ENCODE measurements around the gene PHF10.
A peak's percentile ranks its signal among the peaks of the same experiment; 100 is the strongest.
"Not testable (repeated sequence)": the region's sequence is repeated elsewhere in the genome, so short reads cannot be mapped to it uniquely, and the experiment has no call there.

PHF10 gene

DNA sequence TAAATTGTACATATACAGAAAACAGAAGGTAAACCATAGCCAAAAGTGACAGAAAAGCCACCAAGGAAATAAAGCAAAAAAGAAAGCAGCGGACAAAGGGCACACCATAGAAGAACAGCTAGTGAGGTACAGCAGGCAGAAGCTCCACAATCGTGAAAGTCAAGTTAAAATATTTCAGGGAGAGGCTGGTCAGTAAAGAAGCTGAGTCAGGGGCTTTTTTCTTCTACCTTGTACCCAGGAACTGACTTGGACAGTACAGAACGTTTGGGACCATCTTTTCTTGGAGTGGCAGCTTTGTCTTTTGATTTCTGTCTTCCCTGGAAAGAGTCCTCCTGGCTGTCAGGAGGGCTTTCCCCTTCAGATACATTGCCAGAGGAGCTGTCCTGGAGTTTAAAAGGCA lies 14.3 kb downstream of the PHF10 start:
- no peak overlapping the region for H3K4me3 Mint-ChIP-seq
- H3K27ac Mint-ChIP-seq = no peak overlapping the region
- DNase-seq (ENCODE audit: low spot score) = no peak
- H3K4me1 Mint-ChIP-seq (ENCODE audit: low read depth) = peaks cover 17% of the 10 kb centered on the region
- H3K36me3 Mint-ChIP-seq (ENCODE audit: low read depth) = peaks cover 40% of the 10 kb centered on the region
- no peaks in the 10 kb centered on the region for H3K27me3 Mint-ChIP-seq (ENCODE audit: low read depth)
- H3K9me3 Mint-ChIP-seq = no peaks in the 10 kb centered on the region

- Mint-ChIP-seq H3K4me3 (no peak overlapping the region), H3K27ac (no peak overlapping the region), H3K36me3 (ENCODE audit: low read depth) (peaks cover 41% of the 10 kb centered on the region), H3K4me1 (ENCODE audit: low read depth) (peaks cover 21% of the 10 kb centered on the region), H3K9me3 (no peaks in the 10 kb centered on the region), H3K27me3 (ENCODE audit: low read depth) (no peaks in the 10 kb centered on the region)
- no peak for DNase-seq (ENCODE audit: low spot score)
These were observed 15.0 kb downstream of the PHF10 start for GRCh38 chr6:169709293-169709692.

DNA sequence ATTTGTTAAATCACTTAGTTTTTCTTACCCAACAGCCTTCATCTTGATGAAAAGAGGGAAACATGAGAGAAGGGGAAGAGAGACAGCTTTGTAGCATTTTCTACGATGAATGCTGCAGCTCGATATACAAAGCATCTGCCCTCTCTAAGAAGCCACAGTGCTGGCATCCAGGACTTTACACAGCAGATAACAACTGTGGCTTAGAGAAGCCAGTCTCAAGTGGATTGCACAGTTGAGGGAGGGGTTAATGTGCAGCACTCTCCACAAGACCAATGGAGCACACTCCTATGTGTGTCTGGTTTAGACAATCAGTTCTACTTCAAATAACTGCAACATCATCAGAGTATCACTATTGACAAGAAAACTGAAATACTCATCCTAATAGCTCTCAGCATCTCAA lies 16.5 kb downstream of the PHF10 start:
- no peak for DNase-seq (ENCODE audit: low spot score)
- Mint-ChIP-seq H3K9me3 (no peaks in the 10 kb centered on the region), H3K36me3 (ENCODE audit: low read depth) (peaks cover 46% of the 10 kb centered on the region), H3K4me3 (no peak overlapping the region), H3K4me1 (ENCODE audit: low read depth) (peaks cover 32% of the 10 kb centered on the region), H3K27me3 (ENCODE audit: low read depth) (no peaks in the 10 kb centered on the region), H3K27ac (peak overlapping the region; percentile 31)

GRCh38 chr6:169702840-169703246 lies 21.5 kb downstream of the PHF10 start:
- Mint-ChIP-seq H3K36me3 (ENCODE audit: low read depth) (peaks cover 27% of the 10 kb centered on the region), H3K9me3 (no peaks in the 10 kb centered on the region), H3K27ac (peak overlapping the region; percentile 88), H3K4me1 (ENCODE audit: low read depth) (peaks cover 37% of the 10 kb centered on the region), H3K27me3 (ENCODE audit: low read depth) (no peaks in the 10 kb centered on the region), H3K4me3 (peak overlapping the region; percentile 89)
- no peak for DNase-seq (ENCODE audit: low spot score)

DNA sequence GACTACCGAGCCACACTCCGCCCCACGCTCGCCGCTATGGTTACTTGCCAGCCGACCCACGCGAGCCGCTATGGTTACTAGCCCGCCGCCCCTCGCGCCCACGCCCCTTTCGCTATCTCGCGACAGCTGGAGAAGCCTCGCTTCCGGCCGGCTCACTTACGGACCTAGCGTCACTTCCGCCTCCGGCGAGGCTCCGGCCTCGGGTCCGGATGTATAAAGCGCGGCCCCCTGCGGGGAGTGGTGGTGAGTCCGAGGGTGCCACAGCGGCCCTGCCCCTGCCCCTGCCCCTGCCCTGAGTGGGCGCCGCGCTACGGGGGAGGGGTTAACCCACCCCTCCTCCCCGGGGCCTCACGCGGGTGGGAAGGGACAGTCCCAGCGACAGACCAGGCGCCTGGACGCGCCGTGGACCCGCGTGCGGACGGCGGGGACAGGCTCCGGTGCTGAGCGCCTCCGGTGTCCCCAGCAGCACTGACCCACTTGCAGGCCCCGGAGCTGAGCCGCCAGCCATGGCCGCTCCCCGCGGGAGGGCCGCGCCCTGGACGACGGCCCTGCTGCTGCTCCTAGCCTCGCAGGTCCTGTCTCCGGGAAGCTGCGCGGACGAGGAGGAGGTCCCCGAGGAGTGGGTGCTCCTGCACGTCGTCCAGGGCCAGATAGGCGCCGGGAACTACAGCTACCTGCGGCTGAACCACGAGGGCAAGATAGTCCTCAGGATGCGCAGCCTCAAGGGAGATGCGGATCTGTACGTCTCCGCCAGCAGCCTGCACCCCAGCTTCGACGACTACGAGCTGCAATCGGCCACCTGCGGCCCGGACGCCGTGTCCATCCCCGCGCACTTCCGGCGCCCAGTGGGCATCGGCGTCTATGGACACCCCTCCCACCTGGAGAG lies 22.1 kb downstream of the PHF10 start, which contains the start of the genes C6orf120 and WDR27:
Gene C6orf120 (plus strand): TSS at position 173 of the 886 bp plus-strand sequence. CDS start 334 bp downstream, at position 507.
Gene WDR27 (minus strand): TSS at position 76 of the 886 bp plus-strand sequence. CDS start 13,024 bp downstream, outside the sequence.
- Mint-ChIP-seq H3K36me3 (ENCODE audit: low read depth) (peaks cover 27% of the 10 kb centered on the region), H3K4me1 (ENCODE audit: low read depth) (peaks cover 37% of the 10 kb centered on the region), H3K27ac (peak within 1 kb of the TSS; percentile 88)

GRCh38 chr6:169701311-169701953 lies 22.9 kb downstream of the PHF10 start:
- Mint-ChIP-seq H3K4me1 (ENCODE audit: low read depth) (peaks cover 34% of the 10 kb centered on the region), H3K36me3 (ENCODE audit: low read depth) (peaks cover 27% of the 10 kb centered on the region), H3K4me3 (peak overlapping the region; percentile 91), H3K27me3 (ENCODE audit: low read depth) (no peaks in the 10 kb centered on the region), H3K9me3 (no peaks in the 10 kb centered on the region), H3K27ac (peak overlapping the region; percentile 80)
- DNase-seq (ENCODE audit: low spot score) = no peak

More for the DNA sequence above, 22.1 kb downstream of the PHF10 start, which contains the start of the genes C6orf120 and WDR27:
- Mint-ChIP-seq H3K27me3 (ENCODE audit: low read depth) (no peaks in the 10 kb centered on the region), H3K4me3 (peak within 1 kb of the TSS; percentile 91), H3K9me3 (no peaks in the 10 kb centered on the region)
- DNase-seq (ENCODE audit: low spot score) = peak; percentile 98

DNA sequence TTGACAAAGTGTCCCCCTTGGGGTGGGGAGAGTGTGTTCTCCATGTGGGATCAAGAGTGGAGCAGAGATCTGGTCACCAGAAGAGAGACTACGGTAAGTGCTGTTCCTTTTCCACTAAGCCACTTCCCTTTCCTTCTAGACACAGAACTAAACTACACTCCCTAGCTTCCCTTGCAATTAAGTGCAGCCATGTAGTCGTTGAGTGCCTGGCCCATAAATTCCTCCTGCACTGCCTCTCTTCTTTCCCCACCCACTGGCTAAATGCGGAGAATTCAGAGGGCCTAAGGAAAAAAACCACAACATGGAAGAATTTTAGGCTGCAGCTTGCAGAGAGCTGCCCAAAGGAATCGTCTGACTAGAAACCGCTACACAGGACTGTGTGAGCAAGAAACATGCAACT lies 24.0 kb downstream of the PHF10 start:
- Mint-ChIP-seq H3K27ac (no peak overlapping the region), H3K4me1 (ENCODE audit: low read depth) (peaks cover 27% of the 10 kb centered on the region), H3K4me3 (peak overlapping the region; percentile 91), H3K36me3 (ENCODE audit: low read depth) (peaks cover 24% of the 10 kb centered on the region), H3K27me3 (ENCODE audit: low read depth) (no peaks in the 10 kb centered on the region), H3K9me3 (no peaks in the 10 kb centered on the region)
- no peak for DNase-seq (ENCODE audit: low spot score)

GRCh38 chr6:169697115-169697514 lies 27.2 kb downstream of the PHF10 start:
- H3K9me3 Mint-ChIP-seq; H3K4me3 Mint-ChIP-seq; DNase-seq (ENCODE audit: low spot score); H3K27me3 Mint-ChIP-seq (ENCODE audit: low read depth); H3K4me1 Mint-ChIP-seq (ENCODE audit: low read depth); H3K27ac Mint-ChIP-seq; H3K36me3 Mint-ChIP-seq (ENCODE audit: low read depth): not testable (repeated sequence)

DNA sequence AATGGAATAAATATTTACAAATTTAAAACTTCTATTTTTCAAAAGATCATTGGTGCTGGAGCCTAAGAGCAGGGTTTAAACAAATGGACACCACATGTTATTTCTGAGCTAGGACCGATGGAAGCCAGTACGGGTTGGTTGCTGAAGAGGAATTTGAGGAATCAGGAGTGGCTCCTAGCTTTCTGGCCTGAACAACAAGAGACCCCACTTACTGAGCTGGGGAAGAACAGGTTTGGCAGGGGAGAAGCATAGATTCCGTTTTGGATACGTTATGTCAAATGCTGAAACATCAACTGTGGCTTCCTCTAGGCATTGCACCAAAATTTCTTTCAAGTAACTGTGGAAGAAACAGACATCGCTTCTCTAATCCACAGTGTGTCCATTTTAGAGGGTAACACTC lies 29.2 kb downstream of the PHF10 start:
- H3K36me3 Mint-ChIP-seq (ENCODE audit: low read depth) = peaks cover 12% of the 10 kb centered on the region
- H3K4me3 Mint-ChIP-seq = no peak overlapping the region
- H3K9me3 Mint-ChIP-seq = no peaks in the 10 kb centered on the region
- peaks cover 8% of the 10 kb centered on the region for H3K4me1 Mint-ChIP-seq (ENCODE audit: low read depth)
- DNase-seq (ENCODE audit: low spot score) = no peak
- no peaks in the 10 kb centered on the region for H3K27me3 Mint-ChIP-seq (ENCODE audit: low read depth)
- H3K27ac Mint-ChIP-seq = no peak overlapping the region

- Mint-ChIP-seq H3K27me3 (ENCODE audit: low read depth) (no peaks in the 10 kb centered on the region), H3K9me3 (no peaks in the 10 kb centered on the region), H3K27ac (no peak overlapping the region)
These were observed 31.8 kb downstream of the PHF10 start for GRCh38 chr6:169692516-169692915.

DNA sequence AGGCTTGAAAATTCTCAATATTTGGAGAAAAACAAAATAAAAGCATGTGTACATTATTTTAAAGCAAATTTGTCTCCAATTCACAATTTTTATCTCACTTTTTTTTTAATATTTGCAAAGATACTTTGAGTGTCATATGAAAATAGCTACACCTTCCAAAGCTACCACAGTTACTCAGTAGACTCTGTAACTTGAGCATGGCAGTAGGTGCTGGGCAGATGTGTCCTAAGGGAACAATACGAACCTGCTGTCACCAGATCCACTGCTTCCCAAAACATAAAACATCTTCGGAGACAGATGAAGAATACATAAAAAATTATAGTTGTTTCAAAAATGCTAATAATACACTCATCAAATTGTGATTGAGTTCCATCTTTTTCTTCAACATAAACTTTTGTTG lies 33.0 kb downstream of the PHF10 start:
- Mint-ChIP-seq H3K27me3 (ENCODE audit: low read depth) (no peaks in the 10 kb centered on the region), H3K4me1 (ENCODE audit: low read depth) (peaks cover 4% of the 10 kb centered on the region), H3K36me3 (ENCODE audit: low read depth) (peaks cover 31% of the 10 kb centered on the region)

More at GRCh38 chr6:169692516-169692915, 31.8 kb downstream of the PHF10 start:
- Mint-ChIP-seq H3K36me3 (ENCODE audit: low read depth) (peaks cover 23% of the 10 kb centered on the region), H3K4me3 (no peak overlapping the region), H3K4me1 (ENCODE audit: low read depth) (peaks cover 4% of the 10 kb centered on the region)
- DNase-seq (ENCODE audit: low spot score) = no peak

GRCh38 chr6:169689287-169689686 lies 35.0 kb downstream of the PHF10 start:
- Mint-ChIP-seq H3K9me3 (peaks cover 26% of the 10 kb centered on the region), H3K27ac (no peak overlapping the region), H3K36me3 (ENCODE audit: low read depth) (peaks cover 43% of the 10 kb centered on the region), H3K4me1 (ENCODE audit: low read depth) (peaks cover 4% of the 10 kb centered on the region), H3K27me3 (ENCODE audit: low read depth) (no peaks in the 10 kb centered on the region), H3K4me3 (no peak overlapping the region)
- DNase-seq (ENCODE audit: low spot score) = no peak

More for the DNA sequence above, 33.0 kb downstream of the PHF10 start:
- no peak for DNase-seq (ENCODE audit: low spot score)
- Mint-ChIP-seq H3K27ac (no peak overlapping the region), H3K9me3 (peaks cover 10% of the 10 kb centered on the region), H3K4me3 (no peak overlapping the region)

GRCh38 chr6:169685860-169686259 lies 38.4 kb downstream of the PHF10 start:
- DNase-seq (ENCODE audit: low spot score) = no peak
- no peak overlapping the region for H3K4me3 Mint-ChIP-seq
- peaks cover 27% of the 10 kb centered on the region for H3K9me3 Mint-ChIP-seq
- no peaks in the 10 kb centered on the region for H3K27me3 Mint-ChIP-seq (ENCODE audit: low read depth)
- peaks cover 4% of the 10 kb centered on the region for H3K4me1 Mint-ChIP-seq (ENCODE audit: low read depth)
- no peak overlapping the region for H3K27ac Mint-ChIP-seq
- peaks cover 58% of the 10 kb centered on the region for H3K36me3 Mint-ChIP-seq (ENCODE audit: low read depth)

DNA sequence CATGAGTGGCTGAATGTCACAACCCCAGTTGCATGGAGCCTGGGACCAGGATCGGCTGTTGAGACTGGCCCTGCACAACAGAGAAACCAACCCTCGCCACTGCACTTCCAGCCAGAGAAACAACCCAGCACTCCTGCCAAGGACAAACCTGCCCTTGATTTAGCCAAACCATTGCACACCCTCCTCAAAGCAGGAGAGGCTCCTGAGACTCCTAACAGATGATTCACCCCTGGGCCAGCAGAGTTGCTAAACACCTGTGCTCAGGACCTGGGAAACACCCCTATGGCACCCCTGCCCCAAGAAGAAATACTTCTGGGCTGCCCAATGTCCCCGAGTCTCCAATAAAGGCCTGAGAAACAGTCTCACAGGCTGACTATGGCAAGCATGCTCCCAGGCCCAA lies 40.2 kb downstream of the PHF10 start:
- Mint-ChIP-seq H3K4me1 (ENCODE audit: low read depth) (no peaks in the 10 kb centered on the region), H3K4me3 (no peak overlapping the region), H3K36me3 (ENCODE audit: low read depth) (peaks cover 60% of the 10 kb centered on the region), H3K27ac (no peak overlapping the region), H3K27me3 (ENCODE audit: low read depth) (no peaks in the 10 kb centered on the region), H3K9me3 (peaks cover 32% of the 10 kb centered on the region)
- no peak for DNase-seq (ENCODE audit: low spot score)

All from T-helper 2 cell treated with Interferon-gamma antibody and Interleukin-4, amounts not matched to agents 5 μg/mL and 100 μg/mL, for 36 hours (primary cell).